NCI-H2171 treated with DMSO at 0.1 percent for 48 hours (cell line): ENCODE measurements around the gene POLR1F.

ENCODE experiments used
- DNase-seq: peaks from one replicate; lab custom pipeline; 2025; lab: John Stamatoyannopoulos, UW

Gene POLR1F

DNA sequence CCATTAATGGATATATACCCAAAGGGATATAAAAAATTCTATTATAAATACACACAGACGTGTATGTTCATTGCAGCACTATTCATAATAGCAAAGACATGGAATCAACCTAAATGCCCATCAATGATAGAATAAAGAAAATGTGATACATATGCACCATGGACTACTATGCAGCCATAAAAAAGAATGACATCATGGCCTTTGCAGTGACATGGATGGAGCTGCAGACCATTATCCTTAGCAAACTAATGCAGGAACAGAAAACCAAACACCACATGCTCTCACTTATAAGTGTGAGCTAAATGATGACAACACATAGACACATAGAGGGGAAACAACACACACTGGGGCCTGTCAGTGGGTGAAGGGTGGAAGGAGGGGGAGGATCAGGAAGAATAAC, 33.0 kb downstream of the POLR1F start:
- no peak for DNase-seq

DNA sequence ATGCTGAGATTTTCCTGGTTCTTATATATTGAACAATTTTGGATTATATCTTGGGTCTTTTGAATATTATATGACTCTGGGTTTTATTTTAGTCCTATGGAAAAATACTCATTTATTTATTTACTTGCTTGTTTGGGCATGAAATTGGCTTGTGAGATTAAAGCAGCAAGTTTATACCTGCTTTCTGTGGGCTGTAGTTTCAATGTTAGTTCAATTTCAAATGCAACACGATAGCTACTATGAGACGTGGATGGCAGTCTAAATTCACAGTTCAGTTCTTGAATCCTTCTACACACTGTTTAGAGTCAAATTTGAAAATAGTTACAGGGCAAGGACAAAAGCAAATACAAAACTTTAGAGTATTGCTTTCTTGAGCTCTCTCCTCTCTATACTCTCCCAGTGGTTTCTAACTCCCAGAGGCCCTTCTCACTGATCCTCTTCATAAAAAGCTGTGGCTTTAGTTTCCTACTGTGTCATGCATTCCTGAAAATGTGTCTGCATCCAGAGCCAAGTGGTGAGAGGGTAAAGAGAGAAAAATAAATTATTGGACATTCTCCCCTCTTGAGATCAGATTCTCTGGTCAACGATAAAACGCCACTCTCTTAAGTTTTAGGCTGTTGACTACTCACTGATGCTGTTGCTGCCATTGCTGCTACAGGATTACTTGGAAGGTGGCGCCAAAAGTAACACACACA, 34.4 kb downstream of the POLR1F start:
- DNase-seq, result no peak

DNA sequence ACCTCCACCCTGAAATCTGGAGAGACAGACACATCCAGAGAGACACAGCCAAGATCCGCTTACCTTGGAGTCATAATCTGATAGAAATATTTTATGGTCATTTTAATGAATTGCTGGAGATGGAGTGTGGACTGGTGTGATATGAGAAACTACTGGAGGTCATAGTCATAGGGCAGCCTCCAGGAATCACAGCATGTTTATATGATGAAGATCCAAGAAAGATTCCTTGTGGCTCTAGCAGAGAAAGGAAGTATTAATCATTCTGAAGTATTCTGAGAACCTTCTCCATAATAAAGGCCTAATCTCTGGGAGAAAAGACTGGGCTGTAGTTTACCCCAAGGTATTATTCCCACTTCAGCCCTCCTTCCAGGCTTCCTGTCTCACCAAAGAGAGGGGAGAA, 38.0 kb downstream of the POLR1F start:
- no peak for DNase-seq

DNA sequence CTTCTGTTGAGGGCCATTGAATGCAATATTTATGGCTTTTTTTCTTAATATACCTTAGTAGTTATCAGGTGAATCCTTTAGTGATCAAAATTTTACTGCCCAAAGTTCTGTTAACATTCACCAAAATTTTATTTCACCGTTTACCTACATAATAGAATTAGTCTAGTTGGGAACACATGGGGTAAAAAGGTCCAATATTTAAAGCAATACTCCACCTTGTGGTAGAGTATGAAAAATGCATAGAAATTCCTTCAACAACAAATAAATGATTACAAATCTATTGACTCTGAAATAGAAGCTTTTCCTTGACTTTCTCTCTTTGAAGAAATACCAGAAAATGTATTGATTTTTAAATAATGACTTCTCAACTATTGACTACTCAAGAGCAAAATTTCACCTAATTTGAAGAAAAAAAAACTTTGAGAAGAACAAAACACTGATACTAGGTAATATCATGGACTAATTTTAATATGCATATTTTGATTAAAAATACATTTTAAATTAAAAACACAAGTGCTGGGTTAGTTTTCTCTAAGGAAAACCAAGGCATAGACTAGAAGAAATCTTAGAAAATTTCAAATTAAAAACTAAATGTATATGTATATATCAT, 43.3 kb downstream of the POLR1F start:
- peak; percentile 33 for DNase-seq

DNA sequence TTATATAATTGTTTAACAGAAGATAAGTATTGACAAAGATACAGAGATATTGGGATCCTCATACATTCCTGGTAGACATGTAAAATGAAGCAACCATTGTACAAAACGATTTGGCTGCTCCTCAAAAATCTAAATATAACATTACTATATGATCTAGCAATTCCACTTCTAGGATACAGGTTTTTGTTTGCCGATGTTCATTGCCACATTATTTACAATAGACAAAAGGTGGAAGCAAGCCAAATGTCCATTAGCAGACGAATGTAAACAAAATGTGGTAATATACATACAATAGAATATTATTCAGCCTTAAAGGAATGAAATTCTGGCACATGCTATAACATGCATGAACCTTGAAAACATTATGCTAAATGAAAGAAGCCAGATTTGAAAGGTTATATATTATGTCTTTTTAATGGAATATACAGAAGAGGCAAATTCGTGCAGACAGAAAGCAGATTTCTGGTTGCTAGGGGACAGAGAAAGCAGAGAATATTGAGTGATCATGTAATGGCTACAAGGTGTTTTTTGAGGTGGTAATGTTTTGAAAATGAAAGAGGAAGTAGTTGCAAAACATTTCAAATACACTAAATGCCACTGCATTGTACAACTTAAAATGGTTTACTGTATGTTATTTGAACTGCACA, 44.9 kb downstream of the POLR1F start:
- DNase-seq, result peak; percentile 8

DNA sequence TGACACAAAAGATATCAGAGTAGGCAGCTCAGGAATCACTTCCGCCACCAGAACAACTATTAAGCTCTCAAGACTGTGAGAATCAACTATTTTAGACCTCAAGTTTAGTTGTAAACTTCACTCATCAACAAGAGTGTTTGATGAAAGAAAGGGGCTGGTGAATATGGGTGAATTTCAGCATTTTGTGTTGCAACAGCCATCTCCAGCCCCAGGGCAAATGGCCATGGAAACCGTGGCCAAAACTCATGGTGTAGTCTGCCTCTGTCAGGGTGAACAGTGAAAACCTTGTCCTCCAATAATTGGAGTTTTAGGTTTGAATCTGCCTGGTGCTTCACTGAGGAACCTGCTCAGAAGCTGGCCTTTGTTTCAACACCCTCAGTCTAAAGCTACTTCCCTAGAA, 60.0 kb downstream of the POLR1F start:
- DNase-seq, result no peak
